Measurements from ENCODE around the gene CACNA1C. TPM values are rescaled to one million over a fixed set of nuclear protein-coding genes. Genes with fewer than 3 reads are reported as not detected.

The CACNA1C gene
- total RNA-seq, 2 experiments from 2014 or later, result 0.05 to 0.08 TPM

- ChIA-PET POLR2A (no interaction called here), CTCF (no interaction called here)
- Histone ChIP-seq H3K27me3 (ENCODE audit: control insufficient read depth in 1 of 2, insufficient read depth in 2 of 2, low read length in 2 of 2) (no peaks in the 10 kb centered on the region), H3K27ac (ENCODE audit: low read depth in 1 of 2, low read length in 2 of 2) (no peak overlapping the region), H3K9me3 (ENCODE audit: control insufficient read depth in 1 of 2, insufficient read depth in 1 of 2, low read length in 2 of 2) (no peaks in the 10 kb centered on the region), H3K36me3 (ENCODE audit: insufficient read depth, low read length) (no peaks in the 10 kb centered on the region), H3K4me1 (ENCODE audit: insufficient read depth, low read length) (no peaks in the 10 kb centered on the region), H3K4me3 (ENCODE audit: low read length) (no peak overlapping the region)
- intact Hi-C loops (cut with DNase I, micrococcal nuclease), result no loop called here
- Mint-ChIP-seq H3K27ac (no peak overlapping the region), H3K4me3 (no peak overlapping the region), H3K9me3 (no peaks in the 10 kb centered on the region), H3K4me1 (ENCODE audit: low read depth) (peaks cover 5% of the 10 kb centered on the region), H3K27me3 (no peaks in the 10 kb centered on the region), H3K36me3 (ENCODE audit: low read depth) (no peaks in the 10 kb centered on the region)
- no peak for TF ChIP-seq CTCF (IDR thresholded peaks at IDR 0.05)
- DNase-seq (no peak), ATAC-seq (ENCODE audit: poor library complexity) (no peak)
Measured at GRCh38 chr12:2382370-2383155, 329.8 kb downstream of the CACNA1C start.

- Mint-ChIP-seq H3K36me3 (ENCODE audit: low read depth) (no peaks in the 10 kb centered on the region), H3K27me3 (no peaks in the 10 kb centered on the region), H3K4me1 (ENCODE audit: low read depth) (peaks cover 5% of the 10 kb centered on the region), H3K27ac (no peak overlapping the region), H3K9me3 (no peaks in the 10 kb centered on the region), H3K4me3 (no peak overlapping the region)
- Histone ChIP-seq H3K27ac (ENCODE audit: low read depth in 1 of 2, low read length in 2 of 2) (no peak overlapping the region), H3K9me3 (ENCODE audit: control insufficient read depth in 1 of 2, insufficient read depth in 1 of 2, low read length in 2 of 2) (no peaks in the 10 kb centered on the region), H3K36me3 (ENCODE audit: insufficient read depth, low read length) (no peaks in the 10 kb centered on the region), H3K4me1 (ENCODE audit: insufficient read depth, low read length) (no peaks in the 10 kb centered on the region), H3K27me3 (ENCODE audit: control insufficient read depth in 1 of 2, insufficient read depth in 2 of 2, low read length in 2 of 2) (no peaks in the 10 kb centered on the region), H3K4me3 (ENCODE audit: low read length) (no peak overlapping the region)
- intact Hi-C loops (cut with DNase I, micrococcal nuclease), result no loop called here
- ChIA-PET CTCF (no interaction called here), POLR2A (no interaction called here)
- ATAC-seq (ENCODE audit: poor library complexity) (no peak), DNase-seq (no peak)
- no peak for TF ChIP-seq CTCF (IDR thresholded peaks at IDR 0.05)
Measured at GRCh38 chr12:2383325-2384028, 330.7 kb downstream of the CACNA1C start.

GRCh38 chr12:2384029-2384386 lies 331.2 kb downstream of the CACNA1C start:
- CTCF ChIA-PET, result no interaction called here
- Mint-ChIP-seq H3K9me3 (no peaks in the 10 kb centered on the region), H3K36me3 (ENCODE audit: low read depth) (no peaks in the 10 kb centered on the region), H3K4me1 (ENCODE audit: low read depth) (no peaks in the 10 kb centered on the region), H3K27me3 (no peaks in the 10 kb centered on the region), H3K4me3 (no peak overlapping the region), H3K27ac (no peak overlapping the region)
- TF ChIP-seq CTCF (IDR thresholded peaks at IDR 0.05), result no peak
- intact Hi-C loops (cut with DNase I, micrococcal nuclease), result no loop called here
- ATAC-seq (ENCODE audit: poor library complexity) (no peak), DNase-seq (no peak)
- Histone ChIP-seq H3K36me3 (ENCODE audit: insufficient read depth, low read length) (no peaks in the 10 kb centered on the region), H3K4me3 (ENCODE audit: low read length) (no peak overlapping the region), H3K27ac (ENCODE audit: low read depth in 1 of 2, low read length in 2 of 2) (no peak overlapping the region), H3K27me3 (ENCODE audit: control insufficient read depth in 1 of 2, insufficient read depth in 2 of 2, low read length in 2 of 2) (no peaks in the 10 kb centered on the region), H3K4me1 (ENCODE audit: insufficient read depth, low read length) (no peaks in the 10 kb centered on the region), H3K9me3 (ENCODE audit: control insufficient read depth in 1 of 2, insufficient read depth in 1 of 2, low read length in 2 of 2) (no peaks in the 10 kb centered on the region)
- POLR2A ChIA-PET, result no interaction called here

Measured in CD4-positive, alpha-beta T cell (primary cell).